Endothelial cell (in vitro differentiated cells): ENCODE measurements around the gene OR10A3. TPM values are rescaled to one million over a fixed set of nuclear protein-coding genes. Genes with fewer than 3 reads are reported as not detected.

ENCODE experiments used
- DNase-seq: peaks from one replicate; pipeline ENCODE4 v3.0.0; 2021; ENCODE audit warnings: low spot score
- H3K27ac Mint-ChIP-seq: one replicate; pipeline ENCODE4 v1.8.0; 2021; ENCODE audit warnings: mixed read lengths, inconsistent platforms; ENCODE audit not compliant: unreplicated experiment
- H3K27me3 Mint-ChIP-seq: one replicate; pipeline ENCODE4 v1.8.0; 2021; ENCODE audit warnings: mild to moderate bottlenecking, moderate library complexity, mixed read lengths, inconsistent platforms; ENCODE audit not compliant: unreplicated experiment
- H3K36me3 Mint-ChIP-seq: one replicate; pipeline ENCODE4 v1.8.0; 2021; ENCODE audit warnings: mild to moderate bottlenecking, low read depth, mixed read lengths, inconsistent platforms; ENCODE audit not compliant: unreplicated experiment
- H3K4me1 Mint-ChIP-seq: one replicate; pipeline ENCODE4 v1.8.0; 2021; ENCODE audit warnings: mild to moderate bottlenecking, mixed read lengths, inconsistent platforms; ENCODE audit not compliant: unreplicated experiment
- H3K4me3 Mint-ChIP-seq: one replicate; pipeline ENCODE4 v1.8.0; 2021; ENCODE audit warnings: mild to moderate bottlenecking, mixed read lengths, inconsistent platforms; ENCODE audit not compliant: unreplicated experiment
- H3K9me3 Mint-ChIP-seq: one replicate; pipeline ENCODE4 v1.8.0; 2021; ENCODE audit warnings: mixed read lengths, inconsistent platforms; ENCODE audit not compliant: unreplicated experiment
- CTCF ChIP-seq: fragments of 200-600 bp; sonication (generic); IDR thresholded peaks from one replicate; pipeline ENCODE4 v1.5.0; 2021; ENCODE audit warnings: antibody characterized with exemption; ENCODE audit not compliant: unreplicated experiment
- total RNA-seq: library from RNA; stranded (reverse); fragmentation: NEBNext Ultra II Directional; extraction: Animal tissue kit (Norgen Biotek cat#: 25700); gene quantifications from one replicate; pipeline ENCODE4 v1.2.1, GENCODE V29; 2021; ENCODE audit not compliant: unreplicated experiment

The OR10A3 gene
- total RNA-seq, 1 donor from 2014 or later, result not detected

DNA sequence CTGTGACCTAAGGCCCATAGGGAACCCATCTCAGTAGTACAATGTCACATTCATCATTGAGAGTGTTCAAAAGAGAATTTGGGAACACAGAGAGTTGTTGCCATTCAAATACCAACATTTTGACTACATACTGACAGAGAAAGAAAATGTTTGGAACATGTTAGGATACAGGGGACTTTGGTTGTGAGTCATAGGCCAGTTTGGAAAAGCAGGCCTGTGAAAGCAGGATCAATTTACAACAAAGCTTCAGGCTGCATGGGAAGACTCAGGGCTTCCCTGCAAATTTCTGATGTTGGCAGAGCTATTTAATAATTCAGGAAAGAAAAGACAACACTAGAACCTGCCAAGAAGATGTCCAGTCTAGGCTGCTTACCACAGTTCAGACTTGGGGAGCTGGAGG, 23.4 kb upstream of the OR10A3 start:
- H3K4me1 Mint-ChIP-seq, result peaks cover 3% of the 10 kb centered on the region
- TF ChIP-seq CTCF, result no peak
- H3K27me3 Mint-ChIP-seq, result no peaks in the 10 kb centered on the region
- no peak overlapping the region for H3K4me3 Mint-ChIP-seq
- DNase-seq, result no peak
- H3K9me3 Mint-ChIP-seq, result no peaks in the 10 kb centered on the region
- H3K36me3 Mint-ChIP-seq, result no peaks in the 10 kb centered on the region
- no peak overlapping the region for H3K27ac Mint-ChIP-seq

DNA sequence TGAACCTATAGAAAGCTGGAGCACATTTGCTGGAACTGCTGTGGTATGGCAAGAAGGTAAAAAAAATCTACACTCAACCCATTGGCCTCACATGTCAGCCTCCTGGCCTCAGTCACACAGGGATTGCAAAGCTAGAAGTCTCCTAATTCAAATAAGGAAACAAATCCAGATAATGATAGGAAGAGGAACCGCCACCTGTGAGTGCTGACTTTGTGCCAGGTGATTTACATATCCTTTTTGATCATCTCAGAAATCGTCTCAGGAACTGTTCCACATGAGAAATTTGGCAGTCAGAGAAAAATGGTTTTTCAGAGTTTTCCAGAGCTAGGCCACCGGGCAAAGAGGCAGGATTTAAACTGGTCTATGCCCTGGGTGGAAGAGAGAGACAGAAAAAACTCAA, 22.8 kb upstream of the OR10A3 start:
- Mint-ChIP-seq H3K36me3 (no peaks in the 10 kb centered on the region), H3K4me3 (no peak overlapping the region), H3K27ac (no peak overlapping the region), H3K4me1 (peaks cover 3% of the 10 kb centered on the region), H3K9me3 (no peaks in the 10 kb centered on the region), H3K27me3 (no peaks in the 10 kb centered on the region)
- no peak for TF ChIP-seq CTCF
- no peak for DNase-seq

- DNase-seq, result no peak
- Mint-ChIP-seq H3K9me3 (no peaks in the 10 kb centered on the region), H3K27me3 (no peaks in the 10 kb centered on the region), H3K4me1 (no peaks in the 10 kb centered on the region), H3K36me3 (no peaks in the 10 kb centered on the region), H3K4me3 (no peak overlapping the region), H3K27ac (no peak overlapping the region)
- TF ChIP-seq CTCF, result no peak
Measured at GRCh38 chr11:7955191-7955590, 13.7 kb upstream of the OR10A3 start.

DNA sequence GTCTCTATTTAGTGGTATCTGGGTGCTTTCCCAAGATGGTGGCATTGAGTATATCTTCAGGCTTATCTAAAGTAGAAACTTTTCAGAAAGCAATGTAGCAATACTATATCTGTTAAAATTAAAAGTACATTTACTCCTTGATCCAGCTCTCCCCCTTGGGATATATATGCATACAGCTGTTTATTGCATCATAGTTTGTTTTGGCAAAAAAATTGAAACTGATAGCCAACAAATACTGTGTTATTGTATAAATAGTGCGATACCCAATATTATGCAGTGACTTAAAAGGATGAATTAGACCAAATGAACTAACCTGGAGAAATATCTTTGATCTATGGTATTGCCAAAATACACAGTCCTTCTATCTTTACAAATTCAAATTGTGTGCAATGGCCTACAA, 8.4 kb upstream of the OR10A3 start:
- Mint-ChIP-seq H3K4me1 (no peaks in the 10 kb centered on the region), H3K27me3 (no peaks in the 10 kb centered on the region), H3K9me3 (no peaks in the 10 kb centered on the region), H3K36me3 (no peaks in the 10 kb centered on the region), H3K4me3 (no peak overlapping the region), H3K27ac (no peak overlapping the region)
- no peak for TF ChIP-seq CTCF
- DNase-seq, result no peak

- H3K4me1 Mint-ChIP-seq, result no peaks in the 10 kb centered on the region
- H3K36me3 Mint-ChIP-seq, result no peaks in the 10 kb centered on the region
- no peaks in the 10 kb centered on the region for H3K27me3 Mint-ChIP-seq
- TF ChIP-seq CTCF, result no peak
- no peak overlapping the region for H3K27ac Mint-ChIP-seq
- DNase-seq, result no peak
- peaks cover 9% of the 10 kb centered on the region for H3K9me3 Mint-ChIP-seq
- no peak overlapping the region for H3K4me3 Mint-ChIP-seq
Measured at GRCh38 chr11:7944123-7944522, 2.6 kb upstream of the OR10A3 start.
